ENCODE measurements around the gene NUFIP1.
"Not testable (repeated sequence)": the region's sequence is repeated elsewhere in the genome, so short reads cannot be mapped to it uniquely, and the experiment has no call there.

NUFIP1 gene

DNA sequence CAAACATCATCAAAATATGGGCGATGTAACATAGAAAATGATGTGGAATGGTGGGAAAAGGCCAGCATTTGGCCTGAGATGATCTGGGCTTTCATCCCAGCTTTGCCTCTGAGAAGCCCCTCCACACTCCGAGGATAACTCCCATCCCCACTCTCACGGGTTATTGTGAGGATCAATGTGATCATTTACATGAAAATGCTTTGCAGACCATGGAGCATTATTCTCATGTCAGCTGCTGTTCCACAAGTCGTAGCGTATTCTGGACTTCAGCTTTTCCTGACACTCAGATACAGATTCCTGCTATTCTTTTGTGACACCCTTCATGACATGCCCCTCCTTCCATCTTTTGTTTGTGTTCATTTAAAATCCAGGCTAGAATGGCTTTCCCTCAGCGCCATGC is 86.5 kb downstream of the NUFIP1 start:
- Histone ChIP-seq H3K4me3 (ENCODE audit: low read depth, low read length) (no peak overlapping the region), H3K4me1 (ENCODE audit: control insufficient read depth, insufficient read depth, low read length) (no peaks in the 10 kb centered on the region; the same call in 1 of the 2 replicates)

DNA sequence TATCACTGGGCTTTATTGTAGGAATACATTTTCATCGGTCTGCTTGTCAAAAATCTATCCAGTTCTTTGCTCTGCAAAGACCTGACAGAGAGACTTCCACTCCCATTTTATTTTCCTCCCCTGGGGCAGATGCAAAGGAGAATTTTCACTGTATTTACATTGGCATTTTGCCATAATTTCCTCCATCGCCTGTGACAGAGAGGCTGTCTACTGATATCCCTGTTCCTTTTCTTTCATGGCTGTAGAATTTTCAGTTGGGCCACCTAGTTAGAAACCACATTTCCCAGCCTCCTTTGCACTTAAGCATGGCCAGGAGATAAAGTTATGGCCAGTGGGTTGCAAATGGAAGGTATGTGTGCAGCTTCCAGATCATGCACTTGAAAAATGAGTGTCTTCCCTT is 89.3 kb downstream of the NUFIP1 start:
- H3K4me1 ChIP-seq (ENCODE audit: control insufficient read depth, insufficient read depth, low read length) = no peaks in the 10 kb centered on the region
- no peaks in the 10 kb centered on the region for H3K9me3 ChIP-seq (ENCODE audit: control insufficient read depth, insufficient read depth, low read depth, low read length)
- no peak overlapping the region for H3K9ac ChIP-seq (ENCODE audit: low read length)

More for the DNA sequence above, 86.5 kb downstream of the NUFIP1 start:
- H3K9me3 ChIP-seq (ENCODE audit: control insufficient read depth, insufficient read depth, low read depth, low read length) = no peaks in the 10 kb centered on the region
- no peaks in the 10 kb centered on the region for H3K27me3 ChIP-seq (ENCODE audit: control insufficient read depth, insufficient read depth, low read length)
- no peak overlapping the region for H3K9ac ChIP-seq (ENCODE audit: low read length)
- H3K27ac ChIP-seq (ENCODE audit: low read depth, low read length) = no peak overlapping the region
- no peaks in the 10 kb centered on the region for H3K36me3 ChIP-seq (ENCODE audit: control insufficient read depth, insufficient read depth, low read length)

DNA sequence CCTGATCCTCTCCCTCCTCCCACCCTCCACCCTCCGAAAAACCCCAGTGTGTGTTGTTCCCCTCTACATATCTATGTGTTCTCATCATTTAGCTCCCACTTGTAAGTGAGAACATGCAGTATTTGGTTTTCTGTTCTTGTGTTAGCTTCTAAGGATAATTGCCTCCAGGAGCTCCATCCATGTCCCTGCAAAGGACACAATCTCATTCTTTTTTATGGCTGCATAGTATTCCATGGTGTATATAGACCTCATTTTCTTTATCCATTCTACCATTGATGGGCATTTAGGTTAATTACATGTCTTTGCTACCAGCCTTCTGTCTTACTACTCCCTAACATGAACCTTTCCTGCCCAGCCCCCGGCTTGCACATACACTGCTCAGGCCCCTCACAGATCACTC is 91.0 kb downstream of the NUFIP1 start:
- not testable (repeated sequence) for H3K4me3 ChIP-seq (ENCODE audit: low read depth, low read length); H3K27ac ChIP-seq (ENCODE audit: low read depth, low read length); H3K27me3 ChIP-seq (ENCODE audit: control insufficient read depth, insufficient read depth, low read length); H3K4me1 ChIP-seq (ENCODE audit: control insufficient read depth, insufficient read depth, low read length); H3K9ac ChIP-seq (ENCODE audit: low read length); H3K9me3 ChIP-seq (ENCODE audit: control insufficient read depth, insufficient read depth, low read depth, low read length); H3K36me3 ChIP-seq (ENCODE audit: control insufficient read depth, insufficient read depth, low read length)

More for the DNA sequence above, 89.3 kb downstream of the NUFIP1 start:
- Histone ChIP-seq H3K36me3 (ENCODE audit: control insufficient read depth, insufficient read depth, low read length) (no peaks in the 10 kb centered on the region), H3K27me3 (ENCODE audit: control insufficient read depth, insufficient read depth, low read length) (no peaks in the 10 kb centered on the region), H3K27ac (ENCODE audit: low read depth, low read length) (no peak overlapping the region), H3K4me3 (ENCODE audit: low read depth, low read length) (no peak overlapping the region)

DNA sequence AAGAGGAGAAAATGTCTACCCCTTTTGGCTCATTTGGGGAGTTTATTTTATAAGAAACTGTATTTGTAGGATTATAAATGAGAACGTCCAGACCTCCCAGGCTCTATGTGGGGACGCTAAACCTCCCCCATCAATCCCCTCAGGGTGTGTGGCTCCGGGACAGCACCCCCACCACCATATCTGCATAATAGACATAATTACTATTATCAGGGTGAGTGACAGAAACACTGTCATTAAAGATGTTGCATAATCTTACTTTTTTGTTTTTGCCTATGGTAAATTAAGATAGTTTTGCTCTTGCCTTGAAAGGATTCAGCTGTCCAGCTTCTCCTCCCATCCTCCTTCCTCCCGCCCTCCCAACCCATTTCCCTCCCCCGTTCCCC is 93.3 kb downstream of the NUFIP1 start:
- no peaks in the 10 kb centered on the region for H3K36me3 ChIP-seq (ENCODE audit: control insufficient read depth, insufficient read depth, low read length)
- H3K27me3 ChIP-seq (ENCODE audit: control insufficient read depth, insufficient read depth, low read length) = no peaks in the 10 kb centered on the region
- H3K9me3 ChIP-seq (ENCODE audit: control insufficient read depth, insufficient read depth, low read depth, low read length) = no peaks in the 10 kb centered on the region
- H3K4me1 ChIP-seq (ENCODE audit: control insufficient read depth, insufficient read depth, low read length) = peaks cover 3% of the 10 kb centered on the region; the same call in 1 of the 2 replicates
- H3K4me3 ChIP-seq (ENCODE audit: low read depth, low read length) = no peak overlapping the region
- H3K9ac ChIP-seq (ENCODE audit: low read length) = no peak overlapping the region
- H3K27ac ChIP-seq (ENCODE audit: low read depth, low read length) = no peak overlapping the region

DNA sequence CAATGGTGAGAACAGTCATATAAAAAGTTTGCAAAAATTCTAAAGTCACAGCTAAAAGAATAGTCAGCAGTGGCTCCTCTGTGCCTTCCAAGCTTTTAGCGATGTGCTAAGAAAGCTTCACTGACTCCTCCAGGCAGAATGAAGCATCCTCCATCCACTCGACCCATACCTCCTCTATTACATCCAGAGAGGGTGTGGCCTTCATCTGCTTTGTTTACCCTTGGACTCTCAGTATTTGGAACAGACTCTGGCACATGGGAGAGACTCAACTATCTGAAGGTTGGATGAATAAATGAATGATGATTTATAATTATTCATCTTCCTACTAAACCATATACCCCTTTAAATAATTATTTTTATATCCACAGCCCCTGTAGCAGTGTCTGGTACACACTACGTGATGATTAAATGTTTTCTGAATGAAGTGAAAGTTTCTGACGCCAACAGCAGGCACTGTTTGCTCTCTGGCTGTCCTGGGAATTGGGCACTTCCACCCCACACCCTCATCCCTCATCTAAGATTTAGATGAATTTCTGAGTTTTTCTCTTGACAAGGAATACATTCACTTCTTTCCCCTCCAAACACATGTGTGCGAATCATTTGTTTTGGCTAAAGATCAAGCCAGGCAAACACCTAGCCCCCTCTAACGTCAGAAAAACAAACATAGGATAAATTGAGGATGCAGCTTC is 93.9 kb downstream of the NUFIP1 start:
- Histone ChIP-seq H3K9ac (ENCODE audit: low read length) (no peak overlapping the region), H3K9me3 (ENCODE audit: control insufficient read depth, insufficient read depth, low read depth, low read length) (no peaks in the 10 kb centered on the region), H3K27ac (ENCODE audit: low read depth, low read length) (no peak overlapping the region), H3K36me3 (ENCODE audit: control insufficient read depth, insufficient read depth, low read length) (no peaks in the 10 kb centered on the region), H3K27me3 (ENCODE audit: control insufficient read depth, insufficient read depth, low read length) (no peaks in the 10 kb centered on the region), H3K4me3 (ENCODE audit: low read depth, low read length) (no peak overlapping the region), H3K4me1 (ENCODE audit: control insufficient read depth, insufficient read depth, low read length) (peaks cover 3% of the 10 kb centered on the region; the same call in 1 of the 2 replicates)

DNA sequence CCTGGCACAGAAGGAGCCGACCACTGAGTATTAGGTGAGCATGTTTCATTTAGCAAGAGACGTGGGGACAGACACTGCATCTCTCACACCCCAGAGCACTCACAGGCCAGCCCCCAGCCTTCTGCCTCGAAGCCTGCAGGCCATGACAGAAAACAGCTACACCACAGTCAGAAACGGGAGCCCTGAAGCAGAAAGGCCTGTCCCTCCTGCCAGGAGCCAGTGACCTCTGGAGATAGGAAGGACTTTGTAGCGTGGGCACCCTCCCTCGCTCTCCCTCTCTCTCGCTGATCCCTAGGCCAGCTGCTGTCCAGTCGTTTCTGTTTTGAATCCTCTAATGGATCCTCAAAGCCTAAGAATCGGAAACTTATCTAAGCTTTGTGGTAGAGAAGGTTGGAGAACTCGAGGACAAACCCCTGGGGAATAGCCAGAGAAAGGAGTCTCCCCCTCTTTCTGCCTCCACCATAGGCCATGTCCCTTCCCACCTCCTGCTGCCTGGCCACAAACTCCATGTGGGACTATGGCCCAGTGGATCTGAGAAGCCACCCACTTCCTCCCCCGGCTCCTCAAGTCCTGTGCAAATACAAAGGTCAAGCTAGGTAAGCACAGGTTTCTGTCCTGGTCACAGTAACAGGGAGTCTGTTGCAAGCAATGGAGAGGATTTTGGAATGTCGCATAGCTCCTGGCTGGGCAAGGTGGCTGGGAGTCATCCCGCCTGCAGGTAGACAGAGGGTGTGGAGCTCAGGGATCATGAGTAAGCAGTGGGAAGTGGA is 95.1 kb downstream of the NUFIP1 start:
- Histone ChIP-seq H3K4me3 (ENCODE audit: low read depth, low read length) (no peak overlapping the region), H3K27me3 (ENCODE audit: control insufficient read depth, insufficient read depth, low read length) (no peaks in the 10 kb centered on the region), H3K4me1 (ENCODE audit: control insufficient read depth, insufficient read depth, low read length) (peaks cover 3% of the 10 kb centered on the region; the same call in 1 of the 2 replicates), H3K36me3 (ENCODE audit: control insufficient read depth, insufficient read depth, low read length) (no peaks in the 10 kb centered on the region), H3K9ac (ENCODE audit: low read length) (no peak overlapping the region), H3K27ac (ENCODE audit: low read depth, low read length) (no peak overlapping the region), H3K9me3 (ENCODE audit: control insufficient read depth, insufficient read depth, low read depth, low read length) (no peaks in the 10 kb centered on the region)
